ENCODE results near the gene ALDH18A1.

GRCh38 chr10:95560278-95561176 is 96.0 kb downstream of the ALDH18A1 start:
- TF ChIP-seq TP53 (CRISPR knock-in tag; IDR thresholded peaks at IDR 0.05) = no peak
- TF ChIP-seq CTCF (IDR thresholded peaks at IDR 0.05) = no peak
- no peak for TF ChIP-seq E2F4 (CRISPR knock-in tag; IDR thresholded peaks at IDR 0.05; ENCODE audit: borderline replicate concordance, low read depth)
- no peak for TF ChIP-seq CBFB (CRISPR knock-in tag; IDR thresholded peaks at IDR 0.05; ENCODE audit: low read depth)

All from WTC11 (cell line).